Heart left ventricle (tissue), 16 donors: ENCODE measurements around the gene PTPRD. TPM values are rescaled to one million over a fixed set of nuclear protein-coding genes. Genes with fewer than 3 reads are reported as not detected.
"Not testable (repeated sequence)": the region's sequence is repeated elsewhere in the genome, so short reads cannot be mapped to it uniquely, and the experiment has no call there.

Experiments used
- ATAC-seq, 4 donors: fragments of 200-7000 bp; cut with Tn5 transposase; one replicate each; pipeline ENCODE4 v1.9.1; 2020 to 2022; ENCODE audit warnings: moderate library complexity in 4 of 4, mild to moderate bottlenecking in 3 of 4, moderate number of reproducible peaks in 1 of 4
- DNase-seq, 5 donors: peaks; one replicate each; pipeline ENCODE4 v3.0.0-alpha.2; 2020
- H3K27ac ChIP-seq, 12 donors: fragments of 200-600 bp; sonication (generic) in 4 of 12; one replicate each; pipeline versions ENCODE4 v1.5.0 to v1.8.0; 2016 to 2022; ENCODE audit warnings: mild to moderate bottlenecking in 2 of 12
- H3K27me3 ChIP-seq, 9 donors: fragments of 200-600 bp; sonication (generic) in 2 of 9; one replicate each; pipeline versions ENCODE4 v1.5.1 to v1.8.0; 2016 to 2022; ENCODE audit warnings: mild to moderate bottlenecking in 3 of 9
- H3K36me3 ChIP-seq, 9 donors: fragments of 200-600 bp; sonication (generic) in 2 of 9; one replicate each; pipeline versions ENCODE4 v1.5.0 to v1.8.0; 2018 to 2022; ENCODE audit warnings: mild to moderate bottlenecking in 2 of 9
- H3K4me1 ChIP-seq, 12 donors: fragments of 200-600 bp; sonication (generic) in 4 of 12; one replicate each; pipeline versions ENCODE4 v1.5.0 to v1.8.0; 2016 to 2022; ENCODE audit warnings: mild to moderate bottlenecking in 3 of 12
- H3K4me3 ChIP-seq, 12 donors: fragments of 200-600 bp; sonication (generic) in 4 of 12; one replicate each; pipeline versions ENCODE4 v1.5.0 to v1.8.0; 2017 to 2022; ENCODE audit warnings: mild to moderate bottlenecking in 9 of 12, moderate library complexity in 4 of 12
- H3K9me3 ChIP-seq, 12 donors: fragments of 200-600 bp; sonication (generic) in 4 of 12; one replicate each; pipeline versions ENCODE4 v1.5.0 to v1.8.0; 2016 to 2022; ENCODE audit warnings: mild to moderate bottlenecking in 1 of 12
- CTCF ChIP-seq, 12 donors: fragments of 200-600 bp; sonication (generic) in 4 of 12; IDR thresholded peaks; one replicate each; pipeline versions ENCODE4 v1.5.0 to v1.8.0; 2018 to 2022; ENCODE audit warnings: antibody characterized with exemption in 12 of 12, mild to moderate bottlenecking in 5 of 12
- POLR2A ChIP-seq, 2 donors: fragments of 450-650 bp; IDR thresholded peaks; one replicate each; pipeline ENCODE4 v1.6.1; 2017; ENCODE audit warnings: antibody characterized with exemption in 2 of 2, mild to moderate bottlenecking in 2 of 2, moderate library complexity in 2 of 2
- WGBS, 4 donors: extraction: QIAGEN DNeasy Blood & Tissue Kit in 2 of 4; methylation state at CpG; one replicate each; pipeline versions ENCODE4 v1.1.5 to v1.1.7; 2013 to 2018; 5-methylcytosine and 5-hydroxymethylcytosine counted together
- intact Hi-C, 10 donors: fragments of 100-400 bp; cut with DNase I; formaldehyde crosslinking; loops; one replicate each; pipeline versions ENCODE4 v1.11.1 to v1.14.2; 2022
- polyA plus RNA-seq, 2 donors: library from polyadenylated mRNA; stranded (reverse); fragments of 200-250 nt; gene quantifications; one replicate each; pipeline ENCODE4 v1.2.3, GENCODE V29; 2013
- total RNA-seq, 9 donors: library from RNA; depleted of rRNA in 2 of 9; stranded (reverse); fragments of >200 nt in 2 of 9; fragmentation: NEBNext Ultra II Directional in 3 of 9; extraction: Animal tissue kit (Norgen Biotek cat#: 25700) in 3 of 9; gene quantifications; one replicate each; pipeline versions ENCODE4 v1.1.0 to v1.2.4, GENCODE V29; 2016 to 2023
- donor health status: ischemic (EF 13 %, LVEDD 7.1; RV severe dilation, severe dysfunction).
- donor health status: healthy with polysubstance abuse.
- donor health status: DM: no; HTN: yes; CAD: no.
- donor health status: DM: no; HTN: no; CAD: no.
- donor health status: ischemic (EF 25% LVEDD 6.9; RV normal size, moderate dysfunction).
- donor health status: ischemic (EF 25% LVEDD 5.7; RV mildly dilated, moderate dysfunction).
- donor health status: healthy.
- donor health status: DM: yes; HTN: yes; CAD: no.
- donor health status: ischemic (EF 35%, LVEDD 5.7; RV mildly dilated, moderate dysfunction).
- donor health status: nonischemic (EF 11% LVEDD 7.7; RV severe dilation, severe dysfunction).
- donor health status: DM: yes; HTN: yes; CAD: no.
- donor health status: PGD.
- donor health status: ischemic (EF 29% LVEDD 5.4; RV normal size, mild dysfunction).
- donor health status: nonischemic (EF 23%, LVEDD 6.1; RV moderate dilation, normal function).

PTPRD gene
- total and polyA plus RNA-seq, 11 donors = 1.4 to 25.3 (median 15.1) TPM

GRCh38 chr9:8978334-8978733 lies 1634.5 kb downstream of the PTPRD start:
- Histone ChIP-seq H3K27me3 (no peaks in the 10 kb centered on the region), H3K36me3 (no peaks in the 10 kb centered on the region), H3K4me1 (no peaks in the 10 kb centered on the region), H3K9me3 (peaks cover 0 to under 1% (median 0%) of the 10 kb centered on the region in 12 donors), H3K27ac (no peak overlapping the region), H3K4me3 (no peak overlapping the region)
- WGBS, 4 donors = 80 to 90% (median 83%) methylated on average over 6 of the region's 6 CpGs
- DNase-seq (no peak), ATAC-seq (no peak)
- intact Hi-C loops = no loop called here
- TF ChIP-seq POLR2A (IDR thresholded peaks at IDR 0.05) (no peak), CTCF (IDR thresholded peaks at IDR 0.05) (no peak)

DNA sequence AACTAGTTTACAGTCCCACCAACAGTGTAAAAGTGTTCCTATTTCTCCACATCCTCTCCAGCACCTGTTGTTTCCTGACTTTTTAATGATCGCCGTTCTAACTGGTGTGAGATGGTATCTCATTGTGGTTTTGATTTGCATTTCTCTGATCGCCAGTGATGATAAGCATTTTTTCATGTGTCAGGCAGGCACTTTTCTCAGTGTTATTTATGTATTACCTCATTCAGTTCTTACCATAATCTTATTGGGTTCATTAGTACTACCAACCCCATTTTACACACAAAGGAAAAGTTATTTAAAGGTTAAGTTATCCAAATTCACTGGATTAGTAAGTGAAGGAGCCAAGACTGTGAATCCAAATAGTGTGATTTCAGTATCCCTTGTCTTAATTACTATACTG lies 1644.5 kb downstream of the PTPRD start:
- H3K36me3 ChIP-seq, H3K4me1 ChIP-seq, DNase-seq, H3K27ac ChIP-seq, H3K27me3 ChIP-seq, H3K9me3 ChIP-seq, intact Hi-C loops, ATAC-seq, H3K4me3 ChIP-seq: not testable (repeated sequence)
- WGBS, 4 donors = 51 to 82% (median 61%) methylated on average over 3 of the region's 3 CpGs

GRCh38 chr9:8963885-8964284 lies 1648.9 kb downstream of the PTPRD start:
- Histone ChIP-seq H3K27me3 (no peaks in the 10 kb centered on the region), H3K4me1 (peaks cover 0 to 19% (median 9%) of the 10 kb centered on the region in 12 donors), H3K27ac (no peak overlapping the region), H3K36me3 (no peaks in the 10 kb centered on the region), H3K4me3 (no peak overlapping the region), H3K9me3 (peaks cover 0 to 4% (median 0%) of the 10 kb centered on the region in 12 donors)
- TF ChIP-seq CTCF (IDR thresholded peaks at IDR 0.05) (no peak), POLR2A (IDR thresholded peaks at IDR 0.05) (no peak)
- intact Hi-C loops = loop anchor here in 1 of 10 donors (5.0 kb wide), 1 partner anchor 117 kb away; no protein-coding TSS in a partner anchor
- DNase-seq (no peak), ATAC-seq (no peak)

- Histone ChIP-seq H3K4me3 (no peak overlapping the region), H3K27ac (peak overlapping the region in 10 of 12 donors; percentile 44 to 89 (median 74)), H3K27me3 (no peaks in the 10 kb centered on the region), H3K9me3 (peaks cover 0 to 4% (median 0%) of the 10 kb centered on the region in 12 donors), H3K36me3 (no peaks in the 10 kb centered on the region), H3K4me1 (peaks cover 0 to 19% (median 9%) of the 10 kb centered on the region in 12 donors)
- ATAC-seq (no peak), DNase-seq (no peak)
- TF ChIP-seq CTCF (IDR thresholded peaks at IDR 0.05) = no peak
- TF ChIP-seq POLR2A (IDR thresholded peaks at IDR 0.05) = no peak
- 75 to 88% (median 82%) methylated on average over 2 of the region's 2 CpGs for WGBS, 4 donors
- intact Hi-C loops = loop anchor here in 1 of 10 donors (5.0 kb wide), 1 partner anchor 115 kb away; no protein-coding TSS in a partner anchor
Observed at GRCh38 chr9:8962084-8962483, 1650.7 kb downstream of the PTPRD start.
